ENCODE data around the gene DOLK.
"Not testable (repeated sequence)": the region's sequence is repeated elsewhere in the genome, so short reads cannot be mapped to it uniquely, and the experiment has no call there.

- TF ChIP-seq, protein P1, sequence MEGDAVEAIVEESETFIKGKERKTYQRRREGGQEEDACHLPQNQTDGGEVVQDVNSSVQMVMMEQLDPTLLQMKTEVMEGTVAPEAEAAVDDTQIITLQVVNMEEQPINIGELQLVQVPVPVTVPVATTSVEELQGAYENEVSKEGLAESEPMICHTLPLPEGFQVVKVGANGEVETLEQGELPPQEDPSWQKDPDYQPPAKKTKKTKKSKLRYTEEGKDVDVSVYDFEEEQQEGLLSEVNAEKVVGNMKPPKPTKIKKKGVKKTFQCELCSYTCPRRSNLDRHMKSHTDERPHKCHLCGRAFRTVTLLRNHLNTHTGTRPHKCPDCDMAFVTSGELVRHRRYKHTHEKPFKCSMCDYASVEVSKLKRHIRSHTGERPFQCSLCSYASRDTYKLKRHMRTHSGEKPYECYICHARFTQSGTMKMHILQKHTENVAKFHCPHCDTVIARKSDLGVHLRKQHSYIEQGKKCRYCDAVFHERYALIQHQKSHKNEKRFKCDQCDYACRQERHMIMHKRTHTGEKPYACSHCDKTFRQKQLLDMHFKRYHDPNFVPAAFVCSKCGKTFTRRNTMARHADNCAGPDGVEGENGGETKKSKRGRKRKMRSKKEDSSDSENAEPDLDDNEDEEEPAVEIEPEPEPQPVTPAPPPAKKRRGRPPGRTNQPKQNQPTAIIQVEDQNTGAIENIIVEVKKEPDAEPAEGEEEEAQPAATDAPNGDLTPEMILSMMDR (IDR thresholded peaks at IDR 0.05): not testable (repeated sequence)
- not testable (repeated sequence) for TF ChIP-seq POLR2A (IDR thresholded peaks at IDR 0.05)
These were observed 2.4 kb downstream of the DOLK start for GRCh38 chr9:128944966-128945365.

Data from heart left ventricle (tissue), 13 donors.